ENCODE results near the gene ZNF223.

The ZNF223 gene

GRCh38 chr19:44051650-44052402 is at the start of gene ZNF223:
Gene ZNF223 (plus strand): TSS chr19:44052036. CDS start chr19:44055177, 3,141 bp downstream.
- Histone ChIP-seq H2AFZ (ENCODE audit: low read depth, low read length) (peak within 1 kb of the TSS; percentile 78), H3K36me3 (ENCODE audit: insufficient read depth, low read length) (peaks cover 13% of the 10 kb centered on the region), H3K9me3 (ENCODE audit: low read length) (peaks cover 2% of the 10 kb centered on the region), H3K4me1 (ENCODE audit: insufficient read depth, low read length) (peaks cover 9% of the 10 kb centered on the region), H3K4me3 (ENCODE audit: low read length) (peak within 1 kb of the TSS; percentile 84), H3K27me3 (ENCODE audit: insufficient read depth, low read length) (peaks cover 8% of the 10 kb centered on the region)

GRCh38 chr19:44002212-44002565 is 49.6 kb upstream of the ZNF223 start:
- peaks cover under 1% of the 10 kb centered on the region for H3K9me3 ChIP-seq (ENCODE audit: low read length)
- H3K4me1 ChIP-seq (ENCODE audit: insufficient read depth, low read length), result peaks cover 10% of the 10 kb centered on the region
- no peaks in the 10 kb centered on the region for H3K27me3 ChIP-seq (ENCODE audit: insufficient read depth, low read length)
- peaks cover 5% of the 10 kb centered on the region for H3K36me3 ChIP-seq (ENCODE audit: insufficient read depth, low read length)
- peak overlapping the region; percentile 78 for H3K4me3 ChIP-seq (ENCODE audit: low read length)
- peak overlapping the region; percentile 76 for H2AFZ ChIP-seq (ENCODE audit: low read depth, low read length)

- Histone ChIP-seq H3K36me3 (ENCODE audit: insufficient read depth, low read length) (peaks cover 8% of the 10 kb centered on the region), H3K27me3 (ENCODE audit: insufficient read depth, low read length) (no peaks in the 10 kb centered on the region), H3K4me1 (ENCODE audit: insufficient read depth, low read length) (peaks cover 10% of the 10 kb centered on the region), H3K9me3 (ENCODE audit: low read length) (peaks cover 2% of the 10 kb centered on the region), H2AFZ (ENCODE audit: low read depth, low read length) (peak within 1 kb of the TSS; percentile 76), H3K4me3 (ENCODE audit: low read length) (peak within 1 kb of the TSS; percentile 78)
These were observed 49.0 kb upstream of the ZNF223 start, which contains the start of gene ZNF230 for GRCh38 chr19:44002566-44003460. Gene ZNF230 (plus strand): TSS chr19:44002957. CDS start chr19:44007079, 4,122 bp downstream.

GRCh38 chr19:44003461-44004009 is 48.3 kb upstream of the ZNF223 start:
- peak overlapping the region; percentile 76 for H2AFZ ChIP-seq (ENCODE audit: low read depth, low read length)
- peak overlapping the region; percentile 78 for H3K4me3 ChIP-seq (ENCODE audit: low read length)
- H3K9me3 ChIP-seq (ENCODE audit: low read length), result peaks cover 7% of the 10 kb centered on the region
- no peaks in the 10 kb centered on the region for H3K27me3 ChIP-seq (ENCODE audit: insufficient read depth, low read length)
- H3K36me3 ChIP-seq (ENCODE audit: insufficient read depth, low read length), result peaks cover 12% of the 10 kb centered on the region
- peaks cover 10% of the 10 kb centered on the region for H3K4me1 ChIP-seq (ENCODE audit: insufficient read depth, low read length)

- no peaks in the 10 kb centered on the region for H3K27me3 ChIP-seq (ENCODE audit: insufficient read depth, low read length)
- no peak overlapping the region for H3K4me3 ChIP-seq (ENCODE audit: low read length)
- no peak overlapping the region for H2AFZ ChIP-seq (ENCODE audit: low read depth, low read length)
- H3K4me1 ChIP-seq (ENCODE audit: insufficient read depth, low read length), result peaks cover 10% of the 10 kb centered on the region
- H3K9me3 ChIP-seq (ENCODE audit: low read length), result peaks cover 29% of the 10 kb centered on the region
- peaks cover 35% of the 10 kb centered on the region for H3K36me3 ChIP-seq (ENCODE audit: insufficient read depth, low read length)
These were observed 45.9 kb upstream of the ZNF223 start for GRCh38 chr19:44005973-44006372.

GRCh38 chr19:44007473-44007872 is 44.4 kb upstream of the ZNF223 start:
- Histone ChIP-seq H3K27me3 (ENCODE audit: insufficient read depth, low read length) (no peaks in the 10 kb centered on the region), H2AFZ (ENCODE audit: low read depth, low read length) (no peak overlapping the region), H3K36me3 (ENCODE audit: insufficient read depth, low read length) (peaks cover 45% of the 10 kb centered on the region), H3K4me1 (ENCODE audit: insufficient read depth, low read length) (peaks cover 6% of the 10 kb centered on the region), H3K4me3 (ENCODE audit: low read length) (no peak overlapping the region), H3K9me3 (ENCODE audit: low read length) (peaks cover 37% of the 10 kb centered on the region)

- Histone ChIP-seq H2AFZ (ENCODE audit: low read depth, low read length) (no peak overlapping the region), H3K36me3 (ENCODE audit: insufficient read depth, low read length) (peaks cover 45% of the 10 kb centered on the region), H3K9me3 (ENCODE audit: low read length) (peaks cover 37% of the 10 kb centered on the region), H3K4me1 (ENCODE audit: insufficient read depth, low read length) (no peaks in the 10 kb centered on the region), H3K4me3 (ENCODE audit: low read length) (no peak overlapping the region), H3K27me3 (ENCODE audit: insufficient read depth, low read length) (no peaks in the 10 kb centered on the region)
These were observed 41.4 kb upstream of the ZNF223 start for GRCh38 chr19:44010468-44010867.

- Histone ChIP-seq H3K4me3 (ENCODE audit: low read length) (no peak overlapping the region), H2AFZ (ENCODE audit: low read depth, low read length) (no peak overlapping the region), H3K9me3 (ENCODE audit: low read length) (peaks cover 2% of the 10 kb centered on the region), H3K36me3 (ENCODE audit: insufficient read depth, low read length) (no peaks in the 10 kb centered on the region), H3K27me3 (ENCODE audit: insufficient read depth, low read length) (no peaks in the 10 kb centered on the region), H3K4me1 (ENCODE audit: insufficient read depth, low read length) (no peaks in the 10 kb centered on the region)
These were observed 32.3 kb upstream of the ZNF223 start for GRCh38 chr19:44019498-44019897.

GRCh38 chr19:44021221-44021620 is 30.6 kb upstream of the ZNF223 start:
- no peaks in the 10 kb centered on the region for H3K36me3 ChIP-seq (ENCODE audit: insufficient read depth, low read length)
- H3K4me3 ChIP-seq (ENCODE audit: low read length), result no peak overlapping the region
- H3K9me3 ChIP-seq (ENCODE audit: low read length), result peaks cover 2% of the 10 kb centered on the region
- H3K27me3 ChIP-seq (ENCODE audit: insufficient read depth, low read length), result no peaks in the 10 kb centered on the region
- peaks cover 7% of the 10 kb centered on the region for H3K4me1 ChIP-seq (ENCODE audit: insufficient read depth, low read length)
- H2AFZ ChIP-seq (ENCODE audit: low read depth, low read length), result no peak overlapping the region

- H3K36me3 ChIP-seq (ENCODE audit: insufficient read depth, low read length), result peaks cover 32% of the 10 kb centered on the region
- peaks cover 8% of the 10 kb centered on the region for H3K4me1 ChIP-seq (ENCODE audit: insufficient read depth, low read length)
- H3K27me3 ChIP-seq (ENCODE audit: insufficient read depth, low read length), result no peaks in the 10 kb centered on the region
- H3K9me3 ChIP-seq (ENCODE audit: low read length), result peaks cover 14% of the 10 kb centered on the region
- H2AFZ ChIP-seq (ENCODE audit: low read depth, low read length), result peak overlapping the region; percentile 95
- H3K4me3 ChIP-seq (ENCODE audit: low read length), result peak overlapping the region; percentile 85
These were observed 27.0 kb upstream of the ZNF223 start for GRCh38 chr19:44024900-44025216.

- Histone ChIP-seq H3K27me3 (ENCODE audit: insufficient read depth, low read length) (no peaks in the 10 kb centered on the region), H3K4me3 (ENCODE audit: low read length) (peak within 1 kb of the TSS; percentile 85), H3K9me3 (ENCODE audit: low read length) (peaks cover 15% of the 10 kb centered on the region), H2AFZ (ENCODE audit: low read depth, low read length) (peak within 1 kb of the TSS; percentile 95), H3K4me1 (ENCODE audit: insufficient read depth, low read length) (peaks cover 8% of the 10 kb centered on the region), H3K36me3 (ENCODE audit: insufficient read depth, low read length) (peaks cover 37% of the 10 kb centered on the region)
These were observed 26.5 kb upstream of the ZNF223 start, which contains the start of gene ZNF222 for GRCh38 chr19:44025217-44025936. Gene ZNF222 (plus strand): TSS chr19:44025379. CDS start chr19:44025437, 58 bp downstream.

GRCh38 chr19:44026622-44027021 is 25.2 kb upstream of the ZNF223 start:
- H3K4me3 ChIP-seq (ENCODE audit: low read length), result no peak overlapping the region
- H3K36me3 ChIP-seq (ENCODE audit: insufficient read depth, low read length), result peaks cover 48% of the 10 kb centered on the region
- no peaks in the 10 kb centered on the region for H3K27me3 ChIP-seq (ENCODE audit: insufficient read depth, low read length)
- H2AFZ ChIP-seq (ENCODE audit: low read depth, low read length), result no peak overlapping the region
- H3K9me3 ChIP-seq (ENCODE audit: low read length), result peaks cover 24% of the 10 kb centered on the region
- peaks cover 8% of the 10 kb centered on the region for H3K4me1 ChIP-seq (ENCODE audit: insufficient read depth, low read length)
